GM18868 (cell line): ENCODE data around the gene ELF5.

Experiments
- ATAC-seq: cut with Tn5 transposase; IDR thresholded peaks from one replicate; pipeline ENCODE4 v1.9.1; 2021; ENCODE audit warnings: mild to moderate bottlenecking, moderate library complexity; ENCODE audit not compliant: unreplicated experiment

ELF5 gene

DNA sequence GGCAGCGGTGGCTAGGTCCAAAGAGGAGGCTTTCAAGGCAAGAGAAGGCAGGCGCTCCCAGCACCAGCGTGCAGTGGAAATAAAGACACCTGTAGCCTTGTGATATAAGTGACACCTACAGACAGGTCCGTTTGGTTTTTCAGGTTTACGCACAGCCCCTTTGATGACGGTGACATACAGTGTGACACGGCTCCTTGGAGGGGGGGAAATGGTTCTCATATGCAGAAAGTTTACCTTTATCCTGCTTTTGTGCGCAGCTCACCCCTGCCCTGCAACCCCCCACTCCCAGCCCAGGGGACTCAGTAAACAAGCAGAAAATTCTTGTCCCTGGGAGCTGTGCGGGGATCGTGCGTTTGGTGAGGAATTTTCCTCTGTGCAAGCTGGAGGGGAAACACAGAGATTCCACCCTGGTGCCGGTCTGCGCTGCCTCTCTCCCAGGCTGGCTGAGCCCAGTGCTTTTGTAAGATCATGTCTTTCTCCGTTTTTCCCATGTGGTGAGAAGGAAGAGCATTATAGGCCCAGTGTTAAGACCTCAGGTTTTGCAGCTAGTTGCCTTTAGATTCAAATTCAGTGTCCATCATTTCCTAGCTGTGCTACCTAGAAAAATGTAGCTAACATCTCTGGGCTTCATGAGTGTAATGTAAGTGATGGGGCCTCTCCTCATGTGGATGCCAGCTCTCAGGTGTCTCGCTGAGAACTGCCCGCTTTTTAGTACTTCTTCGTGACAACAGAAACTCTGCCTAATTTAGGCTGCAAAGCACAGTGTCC lies at the start of gene ELF5:
Gene ELF5, minus strand, starts transcription at position 113 of the 768 bp plus-strand sequence. CDS start 8,045 bp downstream, outside the sequence.
- ATAC-seq = no peak

DNA sequence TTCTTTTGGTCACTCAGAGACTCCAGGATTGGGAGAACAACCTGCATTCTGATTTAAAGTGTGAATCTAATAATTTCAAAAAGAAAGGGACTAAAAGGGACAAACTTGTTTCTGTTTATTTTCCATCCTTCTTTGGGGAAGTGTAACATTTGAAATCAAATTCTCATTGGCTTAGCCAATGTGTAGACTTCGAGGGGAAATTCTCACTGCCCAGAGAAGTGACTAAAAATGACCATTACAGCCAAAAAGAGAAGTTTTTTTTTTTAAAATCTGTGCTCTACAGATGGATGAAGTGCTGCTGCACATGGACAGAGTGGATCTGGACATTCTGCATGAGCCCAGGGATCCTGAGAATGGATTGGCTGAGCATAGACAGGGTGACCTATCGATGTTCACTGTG lies 49.4 kb upstream of the ELF5 start:
- ATAC-seq = no peak

DNA sequence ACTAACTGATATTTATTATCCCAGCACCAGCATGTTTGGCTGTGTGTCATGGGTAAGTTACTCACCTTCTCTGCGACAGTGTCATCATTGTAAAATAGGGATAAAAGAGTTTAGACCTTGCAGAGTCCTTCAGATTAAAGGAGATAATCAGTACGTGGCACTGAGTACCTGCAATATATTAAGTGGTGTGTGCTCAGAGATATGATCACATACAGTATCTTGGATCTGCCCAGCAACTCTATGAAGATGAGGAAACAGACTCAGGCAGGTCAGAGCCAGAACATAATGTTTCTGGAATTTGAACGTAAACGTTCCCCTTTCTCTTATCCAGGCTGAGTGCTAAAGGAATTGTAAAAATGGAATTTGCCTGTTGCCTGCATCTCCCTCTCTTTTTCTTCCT lies 46.9 kb upstream of the ELF5 start:
- no peak for ATAC-seq

DNA sequence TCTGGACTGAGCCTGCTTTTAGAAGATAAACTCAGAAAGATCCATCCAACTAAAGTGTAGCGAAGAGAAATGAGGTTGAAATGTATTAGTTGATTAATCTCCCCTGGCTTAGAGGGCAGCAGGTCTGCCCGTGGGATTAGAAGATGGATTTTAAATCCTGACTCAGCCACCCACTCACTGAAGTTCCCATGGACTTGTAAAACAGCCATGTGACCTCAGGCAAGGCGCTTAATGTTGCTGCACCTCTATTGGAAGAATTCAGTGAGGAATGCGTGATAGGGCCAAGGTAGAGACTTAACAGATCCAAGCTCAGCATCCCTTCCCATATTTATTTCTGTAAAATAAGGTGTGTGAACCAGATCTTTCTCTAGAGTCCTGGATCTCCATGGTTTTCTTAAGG lies 45.1 kb upstream of the ELF5 start:
- no peak for ATAC-seq

DNA sequence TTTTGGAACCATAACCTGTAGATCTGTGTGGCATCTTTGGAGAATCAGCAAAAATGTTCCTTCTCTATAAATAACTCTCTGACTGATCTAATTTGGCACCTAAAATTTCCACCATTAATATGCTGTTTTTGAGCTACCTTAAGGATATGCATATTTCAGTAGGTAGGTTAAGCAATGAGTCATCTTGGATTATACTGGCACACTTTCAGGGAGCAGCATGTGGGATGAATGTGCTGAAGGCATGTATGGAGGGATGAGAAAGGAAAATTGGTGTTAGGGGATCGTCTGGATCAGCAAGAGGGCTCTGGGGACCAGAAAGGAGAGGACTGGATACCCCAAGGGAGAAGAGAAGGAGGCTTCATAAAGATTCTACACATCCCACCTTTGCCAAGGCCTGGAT lies 44.6 kb upstream of the ELF5 start:
- ATAC-seq = no peak

DNA sequence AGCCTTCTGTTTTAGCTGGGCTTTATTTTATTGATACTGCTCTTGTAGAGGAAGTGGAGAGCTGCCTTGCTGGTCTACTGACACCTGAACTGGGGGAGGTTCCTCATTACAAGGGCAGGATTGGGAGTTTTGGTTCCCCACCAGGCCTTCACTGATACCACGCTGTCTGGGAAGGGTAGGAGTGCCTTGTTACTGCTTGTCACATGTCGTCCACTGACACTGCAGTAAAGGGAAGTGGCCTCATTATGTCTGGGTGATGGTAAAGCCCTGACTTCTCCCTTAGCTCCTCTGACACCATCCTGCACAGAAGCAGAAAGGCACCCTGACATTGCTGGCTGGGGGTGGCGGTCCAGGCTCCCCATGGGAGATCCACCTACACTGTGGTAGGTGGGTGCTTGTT lies 38.7 kb upstream of the ELF5 start:
- ATAC-seq = no peak

DNA sequence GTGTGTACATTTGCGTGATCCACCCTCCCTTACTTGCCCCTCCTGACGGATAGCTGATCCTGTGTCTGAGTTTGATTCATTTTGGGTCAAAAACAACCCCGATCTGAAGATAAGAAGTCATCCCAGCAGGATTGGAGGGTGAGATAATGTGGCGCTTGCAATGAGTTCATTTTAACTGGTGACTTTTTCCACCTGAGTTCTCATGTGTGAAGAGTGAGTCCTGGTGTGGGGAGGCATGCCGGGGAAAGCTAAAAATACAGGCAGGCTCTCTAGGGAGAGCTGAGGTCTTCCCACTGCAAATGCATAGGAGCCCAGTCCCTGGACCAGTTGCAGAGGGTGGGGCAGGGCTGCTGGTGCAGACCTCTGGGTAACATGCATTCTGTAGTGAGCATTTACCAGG lies 35.7 kb upstream of the ELF5 start:
- no peak for ATAC-seq

DNA sequence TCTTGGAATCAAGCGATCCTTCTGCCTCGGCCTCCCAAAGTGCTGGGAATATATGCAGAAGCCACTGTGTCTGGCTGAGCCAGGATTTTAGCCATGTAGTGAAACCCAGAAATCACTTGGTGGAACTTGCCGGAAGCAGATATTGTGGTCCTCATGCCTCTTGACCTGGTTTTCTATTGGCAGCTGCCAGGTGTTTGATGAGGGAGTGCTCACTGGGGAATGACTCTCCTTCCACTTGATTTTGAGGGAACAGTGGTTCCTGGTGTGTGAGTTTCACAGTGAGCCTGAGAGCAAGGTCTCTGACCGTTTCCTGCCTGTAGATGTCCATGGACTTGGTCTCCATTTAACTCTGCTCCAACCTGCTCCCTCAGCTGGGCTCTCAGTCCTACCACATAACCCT lies 34.7 kb upstream of the ELF5 start:
- ATAC-seq = no peak

DNA sequence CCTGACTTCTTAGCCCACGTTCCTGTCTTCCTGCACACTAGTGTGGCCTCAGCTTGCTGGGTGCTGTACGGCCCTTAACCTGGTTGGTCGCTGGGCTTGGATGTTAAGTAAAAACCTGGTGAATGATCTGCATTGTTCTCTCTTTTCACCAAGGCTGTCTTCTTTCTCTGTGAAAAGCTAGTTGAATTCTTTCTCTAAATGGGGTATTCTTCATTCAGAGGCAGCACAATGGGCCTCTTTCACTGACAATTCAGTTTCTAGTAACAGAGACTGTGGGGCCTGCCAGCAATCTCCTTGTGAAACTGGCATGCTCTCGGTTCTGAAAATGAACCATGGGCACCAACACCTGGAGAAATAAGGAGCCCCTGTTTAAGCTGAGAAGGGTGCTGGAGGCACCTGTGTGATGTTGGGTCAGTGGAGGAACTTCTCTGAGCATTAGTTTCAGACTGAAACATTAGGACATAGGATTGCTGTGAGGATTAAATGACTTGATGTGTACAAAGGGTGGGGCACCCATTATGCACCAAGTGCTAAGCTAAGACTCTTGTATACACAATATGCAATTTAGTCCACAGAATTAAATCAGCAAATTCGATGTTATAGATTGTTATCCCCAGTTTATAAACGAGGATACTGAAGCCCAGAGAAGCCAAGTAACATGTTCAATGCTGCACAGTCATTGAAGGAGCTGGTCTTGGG lies 33.1 kb upstream of the ELF5 start:
- no peak for ATAC-seq

DNA sequence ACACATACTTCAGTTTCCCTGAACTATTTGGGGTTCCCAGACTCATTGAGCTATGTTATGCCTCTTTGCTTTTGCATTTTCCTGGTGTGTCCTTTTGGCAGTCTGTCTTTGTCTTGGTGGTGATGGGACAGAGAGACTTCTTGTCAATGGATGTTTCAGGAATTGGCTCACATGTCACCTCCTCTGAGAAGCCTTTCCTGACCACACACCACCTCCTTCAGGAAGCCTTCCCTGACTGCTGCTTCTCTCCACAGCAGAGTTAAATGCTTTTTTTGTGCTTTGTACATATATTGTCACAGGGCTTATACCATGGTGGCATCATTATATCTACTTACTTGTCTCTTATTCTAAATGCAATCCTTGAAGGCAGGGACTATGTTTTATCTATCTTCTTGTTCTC lies 28.5 kb upstream of the ELF5 start:
- no peak for ATAC-seq

DNA sequence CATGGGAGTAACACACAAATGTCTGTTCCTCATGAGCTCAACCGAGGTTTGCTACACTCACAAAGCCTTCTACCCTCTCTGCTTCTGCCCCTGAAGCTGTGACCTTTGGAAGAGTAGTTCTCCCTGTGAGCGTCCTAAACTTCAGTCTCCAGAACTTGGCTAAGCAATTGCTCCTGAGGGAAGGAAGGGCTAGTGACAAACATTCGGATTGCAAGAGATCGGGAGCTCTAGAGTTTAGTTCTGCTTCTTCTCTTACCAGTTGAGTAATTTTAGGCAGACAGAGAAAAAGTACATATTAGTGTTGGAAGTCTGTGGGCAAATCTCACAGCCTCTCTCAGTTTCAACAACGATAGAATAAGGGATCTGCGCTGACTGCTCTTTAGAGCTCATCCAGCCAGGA lies 27.3 kb upstream of the ELF5 start:
- no peak for ATAC-seq

DNA sequence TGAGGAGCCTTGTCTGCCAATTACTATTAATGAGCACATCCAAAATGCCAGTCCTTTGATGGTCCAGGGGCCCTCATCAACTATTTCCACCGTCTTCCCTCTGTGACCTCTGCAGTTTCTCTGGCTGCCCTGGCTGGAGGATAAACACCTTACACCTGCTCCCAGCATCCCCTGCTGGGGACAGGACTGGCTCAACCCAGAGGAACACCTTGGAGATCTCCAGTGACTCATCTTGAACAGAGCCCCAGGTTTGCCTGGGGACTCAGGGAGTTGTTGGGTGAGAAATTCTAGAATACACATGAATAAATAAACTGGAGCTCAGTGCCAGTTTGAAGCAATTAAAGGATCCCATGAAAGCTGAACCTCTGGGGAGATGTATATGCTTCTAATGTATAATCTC lies 24.0 kb upstream of the ELF5 start:
- no peak for ATAC-seq

DNA sequence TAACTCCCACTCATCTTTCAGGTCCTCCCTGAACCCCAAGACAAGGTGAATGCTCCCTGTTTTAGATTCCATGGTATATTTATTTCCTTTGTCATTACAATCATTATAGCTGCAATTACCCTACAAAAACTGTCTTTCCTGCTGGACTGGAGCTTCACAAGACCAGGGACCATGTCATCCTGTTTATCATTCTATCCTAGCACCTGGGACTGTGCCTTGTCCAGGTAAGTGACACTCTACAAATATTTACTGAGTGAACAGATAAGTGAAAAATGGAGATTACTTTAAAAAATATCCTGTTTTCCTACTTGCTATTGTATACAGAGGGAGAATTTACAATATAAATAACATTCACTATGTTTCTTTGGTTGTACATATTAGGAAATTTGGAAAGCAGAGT lies 22.5 kb upstream of the ELF5 start:
- no peak for ATAC-seq

DNA sequence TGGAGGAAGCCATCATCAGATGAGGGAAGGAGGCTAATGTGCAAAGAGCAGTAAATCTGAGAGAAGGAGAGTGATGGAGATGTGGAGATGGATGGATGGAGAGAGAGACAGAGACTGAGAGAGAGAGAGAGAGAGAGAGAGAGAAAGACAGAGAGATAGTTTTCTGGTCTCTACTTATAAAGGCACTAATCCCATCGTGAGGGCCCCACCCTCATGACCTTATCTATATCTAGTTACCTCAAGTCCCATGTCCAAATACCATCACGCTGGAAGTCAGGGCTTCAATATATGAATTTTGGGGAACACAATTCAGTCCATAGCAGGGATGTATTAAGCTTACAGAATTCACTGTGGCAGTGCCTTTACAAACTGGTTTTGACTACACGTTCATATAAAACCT lies 21.2 kb upstream of the ELF5 start:
- ATAC-seq = no peak

DNA sequence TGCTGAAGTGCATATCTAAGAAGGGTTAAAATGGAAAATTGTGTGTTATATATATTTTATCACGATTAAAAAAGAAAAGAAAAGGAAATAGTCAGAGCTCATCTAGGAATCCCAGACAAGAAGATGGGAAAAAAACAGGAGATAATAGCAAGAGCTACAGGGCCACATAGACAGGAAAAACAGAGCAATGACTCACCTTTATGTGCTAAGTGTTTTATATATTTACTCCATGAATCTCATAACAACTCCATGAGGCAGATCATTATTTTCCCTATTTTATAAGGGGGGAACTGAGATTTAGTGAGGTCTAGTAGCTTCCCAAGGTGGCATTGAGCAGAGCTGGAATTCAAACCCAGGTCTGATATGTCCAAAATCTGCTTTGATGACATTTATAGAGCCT lies 18.1 kb upstream of the ELF5 start:
- no peak for ATAC-seq

DNA sequence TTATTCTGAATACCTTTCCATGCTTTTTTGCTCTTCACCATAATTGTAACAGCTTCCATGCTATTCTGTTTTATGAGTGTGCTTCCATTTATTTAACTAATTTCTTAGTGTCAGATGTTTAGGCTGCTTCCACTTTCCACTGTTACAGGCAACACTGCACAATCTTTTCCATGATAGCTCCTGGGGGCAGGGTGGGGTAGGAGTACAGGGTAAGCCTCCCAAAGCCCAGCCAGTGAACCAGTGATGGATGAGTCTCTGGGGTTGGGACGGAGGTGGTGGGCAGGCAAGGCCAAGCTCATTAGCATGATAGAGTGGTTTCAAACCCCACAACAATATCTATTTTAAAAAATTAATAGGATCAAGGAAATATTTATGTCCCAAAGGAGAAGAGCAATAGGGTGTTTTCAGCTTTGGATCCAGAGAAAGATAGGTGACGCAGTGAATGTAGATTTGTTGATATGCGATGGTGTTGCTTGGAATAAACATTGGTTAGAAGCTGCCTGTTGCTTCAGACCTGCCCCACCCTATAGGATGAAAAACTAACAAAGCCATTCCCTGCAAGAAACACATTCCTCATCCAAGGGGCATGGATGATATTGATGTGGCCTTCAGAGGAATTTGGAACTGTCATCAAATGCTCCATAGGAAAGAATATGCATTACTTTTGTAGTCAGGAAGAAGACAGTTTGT lies 17.1 kb upstream of the ELF5 start:
- ATAC-seq = no peak

DNA sequence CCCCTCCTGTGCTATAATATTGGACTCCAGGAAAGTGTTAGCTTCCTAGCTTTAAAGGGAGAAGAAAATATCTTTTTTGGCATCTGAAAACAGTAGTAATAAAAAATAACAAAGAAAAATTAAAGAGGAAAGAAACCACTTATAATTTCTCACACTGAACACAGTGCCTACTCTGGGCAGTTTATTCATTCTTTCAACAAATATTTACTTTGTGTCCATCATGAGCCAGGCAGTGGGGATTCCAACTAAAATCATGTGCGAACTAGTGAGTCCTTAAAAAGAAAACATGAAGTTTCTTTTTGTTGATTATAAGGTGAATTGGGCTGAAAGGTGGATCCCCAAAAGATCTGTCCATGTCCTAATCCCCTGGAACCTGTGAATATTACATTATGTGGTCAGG lies 16.0 kb upstream of the ELF5 start:
- ATAC-seq = no peak

DNA sequence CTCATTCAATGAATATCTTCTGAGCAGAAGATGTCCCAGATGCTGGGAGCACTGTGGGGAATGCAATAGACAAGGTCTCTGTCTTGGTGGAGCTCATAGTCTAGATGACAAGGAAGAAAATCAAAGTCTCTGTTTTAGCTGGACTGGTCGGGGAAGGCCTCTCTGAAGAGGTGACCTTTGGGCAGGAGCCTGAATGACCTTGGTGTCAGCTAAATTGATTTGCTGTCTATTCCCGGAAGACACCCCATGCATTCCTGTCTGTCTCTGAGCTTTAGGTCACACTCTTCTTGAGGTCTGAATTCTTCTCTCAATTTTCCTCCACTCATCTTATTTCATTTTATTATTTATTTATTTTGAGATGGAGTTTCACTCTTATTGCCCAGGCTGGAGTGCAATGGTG lies 14.5 kb upstream of the ELF5 start:
- ATAC-seq = no peak

DNA sequence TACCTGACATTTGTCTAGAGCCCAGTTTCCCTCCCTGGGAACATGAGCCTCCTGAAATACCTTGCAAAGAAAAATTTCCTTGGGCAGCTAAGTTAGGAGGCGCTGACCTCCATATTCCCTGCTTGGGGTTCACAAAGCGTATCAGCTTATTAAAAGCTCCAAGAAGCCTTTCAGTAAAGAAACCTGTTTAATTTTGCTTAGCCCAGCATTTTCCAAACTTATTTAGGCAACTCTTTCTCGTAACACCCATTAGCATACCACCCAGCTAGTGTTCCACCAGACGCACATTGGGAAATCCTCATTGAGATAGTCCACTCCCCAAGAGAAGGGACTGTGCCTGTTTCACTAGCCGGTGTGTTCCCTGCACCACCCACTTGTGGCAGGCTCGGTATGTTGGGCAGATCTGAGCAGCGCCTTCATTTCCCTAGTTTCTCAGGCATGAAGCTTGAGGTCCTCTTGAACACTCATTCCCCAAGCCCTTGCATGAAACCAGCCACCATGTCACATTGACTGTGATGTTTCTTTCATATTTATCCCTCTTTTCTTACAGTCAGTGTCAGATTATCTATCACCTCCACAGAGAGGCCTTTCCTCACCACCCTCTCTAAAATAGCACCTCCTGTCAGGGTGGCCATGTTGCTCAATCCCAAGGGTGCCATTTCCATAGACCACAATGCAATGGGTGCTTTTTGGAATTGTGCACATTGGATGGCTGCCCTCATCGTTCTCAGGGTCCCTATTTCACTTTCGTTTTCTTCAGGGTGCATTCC lies 12.5 kb upstream of the ELF5 start:
- no peak for ATAC-seq

DNA sequence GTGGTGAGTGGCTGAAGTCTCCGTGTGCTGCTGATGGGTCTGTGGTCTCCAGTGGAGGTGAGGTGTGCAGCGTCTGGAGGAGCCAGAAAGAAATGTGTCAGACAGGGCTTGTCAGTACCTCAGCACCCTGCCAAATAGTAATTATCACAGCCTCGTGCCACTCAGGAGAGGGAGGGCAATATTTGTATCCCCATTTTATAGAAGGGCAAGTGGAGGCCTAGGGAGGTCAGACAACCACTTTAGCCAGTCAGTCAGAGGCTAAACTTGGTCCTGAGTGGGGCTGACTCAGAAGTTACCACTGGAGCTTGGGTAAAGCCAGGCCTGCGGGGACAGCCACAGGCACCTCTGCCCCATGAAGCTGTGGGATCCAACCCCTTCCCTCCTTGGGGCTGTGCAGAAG lies 11.5 kb upstream of the ELF5 start:
- no peak for ATAC-seq

DNA sequence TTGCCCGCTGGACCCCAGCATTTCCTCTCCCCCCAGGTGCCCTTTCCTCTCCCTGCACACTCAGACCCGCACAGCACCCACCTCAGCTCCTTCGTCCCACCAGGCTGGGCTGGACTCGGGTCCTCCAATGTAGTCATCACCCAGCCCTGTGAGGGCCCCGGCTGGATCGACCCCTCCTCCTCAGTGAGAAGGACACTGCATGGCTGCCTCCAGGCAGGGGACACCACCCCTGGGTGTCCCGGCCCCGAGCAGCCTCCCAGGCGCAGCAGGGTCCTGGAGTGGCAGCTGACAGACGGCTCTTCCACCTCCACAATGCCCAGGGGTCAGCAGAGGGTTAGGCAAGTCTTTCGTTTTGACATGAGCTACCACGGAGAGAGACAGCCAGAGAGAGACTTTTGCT lies 11.1 kb upstream of the ELF5 start:
- no peak for ATAC-seq
